ENCODE results near the gene PPP2R1B.

DNA sequence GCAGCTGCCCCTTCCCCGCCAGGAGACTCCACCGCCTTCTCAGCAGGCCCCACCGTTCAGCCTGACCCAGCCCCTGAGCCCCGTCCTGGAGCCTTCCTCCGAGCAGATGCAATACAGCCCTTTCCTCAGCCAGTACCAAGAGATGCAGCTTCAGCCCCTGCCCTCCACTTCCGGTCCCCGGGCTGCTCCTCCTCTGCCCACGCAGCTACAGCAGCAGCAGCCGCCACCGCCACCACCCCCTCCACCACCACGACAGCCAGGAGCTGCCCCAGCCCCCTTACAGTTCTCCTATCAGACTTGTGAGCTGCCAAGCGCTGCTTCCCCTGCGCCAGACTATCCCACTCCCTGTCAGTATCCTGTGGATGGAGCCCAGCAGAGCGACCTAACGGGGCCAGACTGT lies 42.6 kb downstream of the PPP2R1B start:
- TF ChIP-seq CTCF (IDR thresholded peaks at IDR 0.05) (no peak), POLR2A (IDR thresholded peaks at IDR 0.05) (no peak)
